Right lobe of liver (tissue), 4 donors: Measurements from ENCODE around the gene MED15.

Experiments used
- POLR2A ChIP-seq: fragments of 450-650 bp; IDR thresholded peaks from one replicate; pipeline ENCODE4 v1.6.1; 2017; ENCODE audit warnings: antibody characterized with exemption, mild to moderate bottlenecking
- TF ChIP-seq, protein P1 (sequence below), 4 donors: fragments of 200-600 bp in 3 of 4; fragments of 450-650 bp in 1 of 4; IDR thresholded peaks; one replicate each; pipeline versions ENCODE4 v1.5.1 to v1.8.0; 2016 to 2022; ENCODE audit warnings: antibody characterized with exemption in 4 of 4, mild to moderate bottlenecking in 2 of 4
- donor health status: DM: no; HTN: no; CAD: no.
- donor health status: DM: no; HTN: no; CAD: no.
- donor health status: DM: no; HTN: yes; CAD: no.

DNA sequence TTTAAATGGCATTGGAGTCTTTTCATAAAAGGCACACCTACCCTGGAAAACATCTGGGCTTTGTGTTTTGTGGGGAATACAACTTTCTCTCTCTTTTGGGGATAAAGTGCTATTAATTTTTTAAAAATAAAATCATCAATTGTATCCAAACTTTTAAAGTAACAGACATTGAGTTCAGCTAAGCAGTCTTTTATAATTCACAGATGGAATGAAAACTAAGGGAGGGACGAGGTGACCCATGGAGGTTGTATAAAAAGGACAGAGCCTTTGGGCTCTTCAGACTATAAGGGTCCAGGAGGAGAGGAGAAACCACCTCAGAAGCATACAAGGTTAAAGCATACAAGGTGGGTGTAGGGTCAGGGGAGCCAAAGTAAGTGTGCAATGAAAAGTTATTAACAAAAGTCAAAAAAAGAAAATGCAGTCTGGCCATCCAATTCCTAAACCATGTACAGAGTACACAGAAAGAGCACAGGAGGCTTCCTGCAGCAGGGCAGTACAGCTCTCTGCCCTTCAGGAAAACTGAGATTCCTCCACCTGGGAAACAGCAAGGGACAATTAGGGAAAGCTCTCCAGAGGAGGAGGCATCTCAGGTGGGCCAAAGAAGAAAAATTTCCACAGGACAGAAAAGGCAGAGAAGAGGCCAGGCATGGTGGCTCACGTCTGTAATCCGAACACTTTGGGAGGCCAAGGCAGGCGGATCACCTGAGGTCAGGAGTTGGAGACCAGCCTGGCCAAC lies 22.3 kb upstream of the MED15 start:
- TF ChIP-seq, protein P1, sequence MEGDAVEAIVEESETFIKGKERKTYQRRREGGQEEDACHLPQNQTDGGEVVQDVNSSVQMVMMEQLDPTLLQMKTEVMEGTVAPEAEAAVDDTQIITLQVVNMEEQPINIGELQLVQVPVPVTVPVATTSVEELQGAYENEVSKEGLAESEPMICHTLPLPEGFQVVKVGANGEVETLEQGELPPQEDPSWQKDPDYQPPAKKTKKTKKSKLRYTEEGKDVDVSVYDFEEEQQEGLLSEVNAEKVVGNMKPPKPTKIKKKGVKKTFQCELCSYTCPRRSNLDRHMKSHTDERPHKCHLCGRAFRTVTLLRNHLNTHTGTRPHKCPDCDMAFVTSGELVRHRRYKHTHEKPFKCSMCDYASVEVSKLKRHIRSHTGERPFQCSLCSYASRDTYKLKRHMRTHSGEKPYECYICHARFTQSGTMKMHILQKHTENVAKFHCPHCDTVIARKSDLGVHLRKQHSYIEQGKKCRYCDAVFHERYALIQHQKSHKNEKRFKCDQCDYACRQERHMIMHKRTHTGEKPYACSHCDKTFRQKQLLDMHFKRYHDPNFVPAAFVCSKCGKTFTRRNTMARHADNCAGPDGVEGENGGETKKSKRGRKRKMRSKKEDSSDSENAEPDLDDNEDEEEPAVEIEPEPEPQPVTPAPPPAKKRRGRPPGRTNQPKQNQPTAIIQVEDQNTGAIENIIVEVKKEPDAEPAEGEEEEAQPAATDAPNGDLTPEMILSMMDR (IDR thresholded peaks at IDR 0.05) = no peak
- no peak for TF ChIP-seq POLR2A
